Mesothelial cell of epicardium (in vitro differentiated cells): Measurements from ENCODE around the gene DYNC1H1. TPM values are rescaled to one million over a fixed set of nuclear protein-coding genes. Genes with fewer than 3 reads are reported as not detected.

Experiments
- DNase-seq, 2 experiments: peaks; one replicate each; pipeline ENCODE4 v3.0.0; 2021; ENCODE audit warnings: low spot score in 2 of 2; ENCODE audit not compliant: unreplicated experiment in 2 of 2
- H3K27ac Mint-ChIP-seq: 2 replicates; pipeline ENCODE4 v1.8.0; 2021; ENCODE audit warnings: mixed read lengths
- H3K27me3 Mint-ChIP-seq: 2 replicates; pipeline ENCODE4 v1.8.0; 2021; ENCODE audit warnings: low read depth, mixed read lengths
- H3K36me3 Mint-ChIP-seq: 2 replicates; pipeline ENCODE4 v1.8.0; 2021; ENCODE audit warnings: mixed read lengths
- H3K4me1 Mint-ChIP-seq: 2 replicates; pipeline ENCODE4 v1.8.0; 2021; ENCODE audit warnings: mixed read lengths
- H3K4me3 Mint-ChIP-seq: 2 replicates; pipeline ENCODE4 v1.8.0; 2021; ENCODE audit warnings: mild to moderate bottlenecking, moderate library complexity, mixed read lengths
- H3K9me3 Mint-ChIP-seq: 2 replicates; pipeline ENCODE4 v1.8.0; 2021; ENCODE audit warnings: mixed read lengths
- CTCF ChIP-seq: fragments of 200-600 bp; sonication (generic); IDR thresholded peaks from one replicate; pipeline ENCODE4 v1.5.0; 2021; ENCODE audit warnings: antibody characterized with exemption; ENCODE audit not compliant: unreplicated experiment
- total RNA-seq: library from RNA; stranded (reverse); gene quantifications from 3 replicates; pipeline ENCODE4 v1.2.1, GENCODE V29; 2021

The DYNC1H1 gene
- total RNA-seq, 1 donor from 2014 or later = 515 TPM

GRCh38 chr14:101957406-101958234, 6.8 kb upstream of the DYNC1H1 start:
- H3K4me3 Mint-ChIP-seq = no peak overlapping the region

GRCh38 chr14:101958418-101959180, 5.8 kb upstream of the DYNC1H1 start:
- no peak for DNase-seq
- Mint-ChIP-seq H3K4me1 (peaks cover 12% of the 10 kb centered on the region), H3K36me3 (no peaks in the 10 kb centered on the region), H3K27me3 (no peaks in the 10 kb centered on the region), H3K4me3 (no peak overlapping the region), H3K27ac (no peak overlapping the region), H3K9me3 (no peaks in the 10 kb centered on the region)
- TF ChIP-seq CTCF = no peak

More at GRCh38 chr14:101957406-101958234, 6.8 kb upstream of the DYNC1H1 start:
- Mint-ChIP-seq H3K4me1 (peaks cover 8% of the 10 kb centered on the region), H3K9me3 (no peaks in the 10 kb centered on the region), H3K27ac (no peak overlapping the region), H3K36me3 (no peaks in the 10 kb centered on the region), H3K27me3 (no peaks in the 10 kb centered on the region)
- TF ChIP-seq CTCF = no peak
- no peak for DNase-seq

- no peak for TF ChIP-seq CTCF
- no peak for DNase-seq
- H3K36me3 Mint-ChIP-seq = no peaks in the 10 kb centered on the region
- no peak overlapping the region for H3K4me3 Mint-ChIP-seq
- H3K27ac Mint-ChIP-seq = no peak overlapping the region
- H3K9me3 Mint-ChIP-seq = no peaks in the 10 kb centered on the region
- no peaks in the 10 kb centered on the region for H3K27me3 Mint-ChIP-seq
- H3K4me1 Mint-ChIP-seq = peaks cover 17% of the 10 kb centered on the region
These were observed 5.1 kb upstream of the DYNC1H1 start for GRCh38 chr14:101959277-101959676.

DNA sequence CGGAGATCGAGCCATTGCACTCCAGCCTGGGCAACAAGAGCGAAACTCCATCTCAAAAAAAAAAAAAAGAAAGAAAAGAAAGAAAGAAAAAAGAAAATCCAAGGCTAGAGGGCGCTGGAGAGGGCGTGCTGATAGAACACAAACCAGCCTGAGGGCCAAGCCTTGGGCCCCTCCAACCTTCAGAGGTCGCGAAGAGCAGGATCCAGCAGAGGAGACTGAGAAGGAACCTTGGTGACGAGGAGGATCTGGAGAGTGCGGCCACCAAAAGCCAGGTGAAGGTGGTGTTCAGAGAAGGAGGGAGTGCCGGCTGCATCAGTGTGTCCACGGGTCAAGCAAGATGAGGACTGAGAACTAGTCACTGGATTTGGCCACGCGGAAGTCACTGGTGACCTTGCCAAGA, 4.1 kb upstream of the DYNC1H1 start:
- H3K4me3 Mint-ChIP-seq = no peak overlapping the region
- H3K27ac Mint-ChIP-seq = no peak overlapping the region
- DNase-seq = no peak
- H3K4me1 Mint-ChIP-seq = peaks cover 17% of the 10 kb centered on the region
- no peaks in the 10 kb centered on the region for H3K9me3 Mint-ChIP-seq
- no peaks in the 10 kb centered on the region for H3K27me3 Mint-ChIP-seq
- TF ChIP-seq CTCF = no peak
- H3K36me3 Mint-ChIP-seq = no peaks in the 10 kb centered on the region

DNA sequence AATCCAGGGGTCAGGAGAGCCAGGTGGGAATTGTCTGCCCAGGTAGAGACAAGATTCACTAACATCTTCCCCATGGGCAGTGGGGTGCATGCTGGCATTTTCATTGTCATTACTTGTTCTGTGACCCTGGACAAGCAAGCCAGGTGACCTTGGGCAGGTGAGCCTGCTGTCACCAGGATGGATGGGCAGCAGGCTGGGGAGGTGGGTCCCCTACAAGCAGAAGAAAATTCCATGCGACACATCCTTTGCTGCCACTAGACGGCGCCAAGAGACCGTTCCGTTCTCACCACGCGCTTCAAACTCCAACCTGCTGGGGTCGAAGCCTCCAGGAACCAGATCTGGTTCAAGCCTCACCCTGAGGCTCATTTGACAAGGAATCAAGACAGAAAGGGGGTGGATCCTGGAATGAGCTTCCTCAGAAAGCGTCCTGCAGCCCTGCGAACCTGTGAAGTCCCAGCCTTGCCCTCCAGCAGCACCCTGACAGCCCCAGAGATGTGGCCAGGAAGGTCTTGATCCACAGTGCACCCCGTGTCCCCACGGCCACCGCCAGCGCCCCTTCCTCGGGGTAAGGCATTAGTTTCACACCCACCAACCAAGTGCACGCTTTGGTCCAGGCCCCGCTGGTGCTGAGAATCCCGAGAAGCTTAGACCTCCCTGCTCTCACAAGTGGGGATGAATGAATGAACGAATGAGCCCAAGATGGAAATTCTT, 3.2 kb upstream of the DYNC1H1 start:
- peaks cover 23% of the 10 kb centered on the region for H3K4me1 Mint-ChIP-seq
- no peak overlapping the region for H3K27ac Mint-ChIP-seq
- peak in 1 of 2 experiments; percentile 73 for DNase-seq
- TF ChIP-seq CTCF = peak; percentile 78
- H3K9me3 Mint-ChIP-seq = no peaks in the 10 kb centered on the region
- H3K36me3 Mint-ChIP-seq = no peaks in the 10 kb centered on the region
- no peaks in the 10 kb centered on the region for H3K27me3 Mint-ChIP-seq
- H3K4me3 Mint-ChIP-seq = no peak overlapping the region
